Astrocyte (in vitro differentiated cells and primary cell): ENCODE data around the gene GPC3. TPM values are rescaled to one million over a fixed set of nuclear protein-coding genes. Genes with fewer than 3 reads are reported as not detected.
"Not testable (repeated sequence)": the region's sequence is repeated elsewhere in the genome, so short reads cannot be mapped to it uniquely, and the experiment has no call there.

Experiments
- DNase-seq: peaks from one replicate; pipeline ENCODE4 v3.0.0-alpha.2; 2010; ENCODE audit warnings: low read depth
- FAIRE-seq: peaks from 2 replicates; lab custom pipeline; 2011; peaks lifted over from hg19 to GRCh38; lab: Jason Lieb, UNC
- H2AFZ ChIP-seq: 2 replicates; pipeline ENCODE4 v1.6.0; 2012; ENCODE audit warnings: low read depth, low read length, inconsistent platforms
- H3K27ac ChIP-seq: 2 replicates; pipeline ENCODE4 v1.5.1; 2011; ENCODE audit warnings: low read depth, low read length, inconsistent platforms
- H3K27me3 ChIP-seq: 2 replicates; pipeline ENCODE4 v1.6.0; 2011; ENCODE audit warnings: low read length, inconsistent platforms; ENCODE audit not compliant: insufficient read depth
- H3K36me3 ChIP-seq: 2 replicates; pipeline ENCODE4 v1.5.1; 2011; ENCODE audit warnings: low read length, inconsistent platforms; ENCODE audit not compliant: insufficient read depth
- H3K4me1 ChIP-seq: 2 replicates; pipeline ENCODE4 v1.5.1; 2011; ENCODE audit warnings: low read length, inconsistent platforms; ENCODE audit not compliant: insufficient read depth
- H3K4me2 ChIP-seq: 2 replicates; pipeline ENCODE4 v1.6.0; 2012; ENCODE audit warnings: low read length, inconsistent platforms
- H3K4me3 ChIP-seq: 2 replicates; pipeline ENCODE4 v1.5.1; 2011; ENCODE audit warnings: low read depth, mild to moderate bottlenecking, low read length, inconsistent platforms; ENCODE audit not compliant: insufficient read depth
- H3K79me2 ChIP-seq: 2 replicates; pipeline ENCODE4 v1.6.0; 2012; ENCODE audit warnings: mild to moderate bottlenecking, low read length, inconsistent platforms; ENCODE audit not compliant: insufficient read depth
- H3K9ac ChIP-seq: 2 replicates; pipeline ENCODE4 v1.6.0; 2012; ENCODE audit warnings: mild to moderate bottlenecking, low read length, inconsistent platforms
- H3K9me3 ChIP-seq: 2 replicates; pipeline ENCODE4 v1.5.1; 2012; ENCODE audit warnings: low read depth, mild to moderate bottlenecking, low read length, inconsistent platforms; ENCODE audit not compliant: insufficient read depth
- H4K20me1 ChIP-seq: 2 replicates; pipeline ENCODE4 v1.6.0; 2012; ENCODE audit warnings: low read length, inconsistent platforms; ENCODE audit not compliant: insufficient read depth
- H3K27ac Mint-ChIP-seq: one replicate; pipeline ENCODE4 v1.8.0; 2021; ENCODE audit warnings: mild to moderate bottlenecking, mixed read lengths; ENCODE audit not compliant: unreplicated experiment
- H3K27me3 Mint-ChIP-seq: one replicate; pipeline ENCODE4 v1.8.0; 2021; ENCODE audit warnings: low read depth, mixed read lengths; ENCODE audit not compliant: unreplicated experiment
- H3K36me3 Mint-ChIP-seq: one replicate; pipeline ENCODE4 v1.8.0; 2021; ENCODE audit warnings: low read depth, mixed read lengths; ENCODE audit not compliant: unreplicated experiment
- H3K4me1 Mint-ChIP-seq: one replicate; pipeline ENCODE4 v1.8.0; 2021; ENCODE audit warnings: low read depth, mixed read lengths; ENCODE audit not compliant: unreplicated experiment
- H3K4me3 Mint-ChIP-seq: one replicate; pipeline ENCODE4 v1.8.0; 2021; ENCODE audit warnings: mild to moderate bottlenecking, moderate library complexity, mixed read lengths; ENCODE audit not compliant: unreplicated experiment
- H3K9me3 Mint-ChIP-seq: one replicate; pipeline ENCODE4 v1.8.0; 2021; ENCODE audit warnings: mild to moderate bottlenecking, mixed read lengths; ENCODE audit not compliant: unreplicated experiment
- EZH2 ChIP-seq: IDR thresholded peaks from 2 replicates; pipeline ENCODE4 v1.6.1; 2012; ENCODE audit warnings: mild to moderate bottlenecking, low read length, inconsistent platforms; ENCODE audit not compliant: insufficient read depth
- total RNA-seq: library from RNA; stranded (reverse); gene quantifications from 2 replicates; pipeline ENCODE4 v1.2.1, GENCODE V29; 2021
- TF ChIP-seq, protein P1 (sequence below): IDR thresholded peaks from 2 replicates; pipeline ENCODE4 v1.5.1; 2011; ENCODE audit warnings: low read depth, mild to moderate bottlenecking, inconsistent platforms, low read length, moderate library complexity; ENCODE audit not compliant: insufficient read depth

Gene GPC3
- total RNA-seq, 1 donor from 2014 or later = 8.2 TPM

DNA sequence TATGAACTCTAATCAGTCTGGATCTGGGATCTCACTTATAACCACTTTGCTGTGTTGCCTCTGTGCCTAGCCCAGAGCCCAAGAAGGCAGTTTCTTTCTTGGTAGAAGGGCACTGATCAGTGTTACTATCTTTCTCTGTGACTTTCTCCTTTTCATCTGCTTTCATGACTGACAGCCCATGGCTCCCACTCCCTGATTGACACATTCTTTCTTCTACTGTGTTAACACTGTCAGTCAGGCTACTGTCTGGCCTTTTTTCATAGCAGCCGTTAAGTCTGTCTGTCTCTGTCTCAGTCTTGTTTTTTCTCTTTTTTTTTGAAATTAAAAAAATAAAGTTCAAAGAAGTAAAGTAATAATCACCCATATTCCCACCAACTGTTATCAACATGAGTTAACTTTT, 210.6 kb downstream of the GPC3 start:
- Histone ChIP-seq H3K9ac (no peak overlapping the region), H3K36me3 (no peaks in the 10 kb centered on the region), H3K27ac (no peak overlapping the region), H2AFZ (no peak overlapping the region), H3K9me3 (no peaks in the 10 kb centered on the region), H3K4me1 (no peaks in the 10 kb centered on the region), H3K27me3 (no peaks in the 10 kb centered on the region), H4K20me1 (no peaks in the 10 kb centered on the region), H3K79me2 (no peaks in the 10 kb centered on the region), H3K4me2 (no peak overlapping the region), H3K4me3 (no peak overlapping the region)
- Mint-ChIP-seq H3K4me1 (peaks cover 9% of the 10 kb centered on the region), H3K27ac (no peak overlapping the region), H3K36me3 (no peaks in the 10 kb centered on the region), H3K4me3 (no peak overlapping the region), H3K27me3 (no peaks in the 10 kb centered on the region), H3K9me3 (no peaks in the 10 kb centered on the region)
- DNase-seq (no peak), FAIRE-seq (no peak)
- TF ChIP-seq, protein P1, sequence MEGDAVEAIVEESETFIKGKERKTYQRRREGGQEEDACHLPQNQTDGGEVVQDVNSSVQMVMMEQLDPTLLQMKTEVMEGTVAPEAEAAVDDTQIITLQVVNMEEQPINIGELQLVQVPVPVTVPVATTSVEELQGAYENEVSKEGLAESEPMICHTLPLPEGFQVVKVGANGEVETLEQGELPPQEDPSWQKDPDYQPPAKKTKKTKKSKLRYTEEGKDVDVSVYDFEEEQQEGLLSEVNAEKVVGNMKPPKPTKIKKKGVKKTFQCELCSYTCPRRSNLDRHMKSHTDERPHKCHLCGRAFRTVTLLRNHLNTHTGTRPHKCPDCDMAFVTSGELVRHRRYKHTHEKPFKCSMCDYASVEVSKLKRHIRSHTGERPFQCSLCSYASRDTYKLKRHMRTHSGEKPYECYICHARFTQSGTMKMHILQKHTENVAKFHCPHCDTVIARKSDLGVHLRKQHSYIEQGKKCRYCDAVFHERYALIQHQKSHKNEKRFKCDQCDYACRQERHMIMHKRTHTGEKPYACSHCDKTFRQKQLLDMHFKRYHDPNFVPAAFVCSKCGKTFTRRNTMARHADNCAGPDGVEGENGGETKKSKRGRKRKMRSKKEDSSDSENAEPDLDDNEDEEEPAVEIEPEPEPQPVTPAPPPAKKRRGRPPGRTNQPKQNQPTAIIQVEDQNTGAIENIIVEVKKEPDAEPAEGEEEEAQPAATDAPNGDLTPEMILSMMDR = no peak
- no peak for TF ChIP-seq EZH2

- no peak overlapping the region for H3K4me2 ChIP-seq
- H3K9me3 ChIP-seq = no peaks in the 10 kb centered on the region
- Mint-ChIP-seq H3K4me1 (peaks cover 9% of the 10 kb centered on the region), H3K27ac (no peak overlapping the region), H3K9me3 (no peaks in the 10 kb centered on the region), H3K4me3 (no peak overlapping the region), H3K27me3 (no peaks in the 10 kb centered on the region), H3K36me3 (no peaks in the 10 kb centered on the region)
- no peak for FAIRE-seq
- no peak overlapping the region for H3K9ac ChIP-seq
- H3K4me3 ChIP-seq = no peak overlapping the region
- no peaks in the 10 kb centered on the region for H3K36me3 ChIP-seq
- DNase-seq = no peak
- no peaks in the 10 kb centered on the region for H4K20me1 ChIP-seq
- no peaks in the 10 kb centered on the region for H3K4me1 ChIP-seq
- no peaks in the 10 kb centered on the region for H3K79me2 ChIP-seq
- no peaks in the 10 kb centered on the region for H3K27me3 ChIP-seq
- no peak for TF ChIP-seq EZH2
- TF ChIP-seq, protein P1 = no peak
- no peak overlapping the region for H3K27ac ChIP-seq
- no peak overlapping the region for H2AFZ ChIP-seq
Measured at GRCh38 chrX:133771086-133771646, 214.2 kb downstream of the GPC3 start.

GRCh38 chrX:133762976-133763548, 222.3 kb downstream of the GPC3 start:
- H3K36me3 ChIP-seq, H4K20me1 ChIP-seq, H2AFZ ChIP-seq, H3K4me3 Mint-ChIP-seq, H3K4me2 ChIP-seq, FAIRE-seq, H3K27ac Mint-ChIP-seq, H3K9me3 Mint-ChIP-seq, H3K79me2 ChIP-seq, H3K9ac ChIP-seq, H3K27me3 ChIP-seq, H3K36me3 Mint-ChIP-seq, H3K27me3 Mint-ChIP-seq, H3K4me3 ChIP-seq, H3K9me3 ChIP-seq, H3K4me1 Mint-ChIP-seq, H3K4me1 ChIP-seq, H3K27ac ChIP-seq, DNase-seq: not testable (repeated sequence)
